K562 (cell line): Measurements from ENCODE around the gene OCA2.

Experiments used
- EHMT2 ChIP-seq: fragments of 450-650 bp; IDR thresholded peaks from 2 replicates; pipeline ENCODE4 v1.6.1; 2018; ENCODE audit warnings: antibody characterized with exemption
- ETV6 ChIP-seq, 3 experiments: fragments of 150-350 bp in 1 of 3; sonication (generic) in 1 of 3; formaldehyde crosslinking in 1 of 3; IDR thresholded peaks; 2 replicates each; pipeline versions ENCODE4 v1.6.1 to v1.8.0; 2014 to 2022; ENCODE audit warnings: borderline replicate concordance in 2 of 3, low read depth in 2 of 3, antibody characterized with exemption in 1 of 3, low read length in 1 of 3, mild to moderate bottlenecking in 1 of 3, missing genetic modification reagents in 1 of 3
- HNRNPH1 ChIP-seq: fragments of 200-400 bp; formaldehyde crosslinking; optimal IDR thresholded peaks from 2 replicates; pipeline ENCODE3; 2017; ENCODE audit warnings: low read depth, mild to moderate bottlenecking, low read length, moderate library complexity
- IRF1 ChIP-seq: sonication (generic); formaldehyde crosslinking; IDR thresholded peaks from 2 replicates; pipeline ENCODE4 v1.8.0; 2022; ENCODE audit warnings: missing genetic modification reagents, mild to moderate bottlenecking, borderline replicate concordance
- TAF1 ChIP-seq: IDR thresholded peaks from 2 replicates; pipeline ENCODE4 v1.6.1; 2011; ENCODE audit warnings: mild to moderate bottlenecking, low read length, moderate library complexity; ENCODE audit not compliant: insufficient read depth, control insufficient read depth, severe bottlenecking; ENCODE audit errors: extremely low read depth
- ZFP30 ChIP-seq: fragments of 250-450 bp; sonication (Bioruptor Pico); IDR thresholded peaks from 2 replicates; pipeline ENCODE4 v1.8.0; 2022; ENCODE audit warnings: moderate library complexity, mild to moderate bottlenecking, inconsistent platforms, borderline replicate concordance
- ZNF717 ChIP-seq: fragments of 250-450 bp; sonication (Bioruptor Pico); IDR thresholded peaks from 2 replicates; pipeline ENCODE4 v1.5.0; 2021
- TF ChIP-seq, protein P1 (sequence below): fragments of 450-650 bp; IDR thresholded peaks from 2 replicates; pipeline ENCODE4 v1.6.1; 2016; ENCODE audit warnings: mild to moderate bottlenecking
- TF ChIP-seq, protein P2 (sequence below), 2 experiments: fragments of 450-650 bp in 1 of 2; sonication (generic) in 1 of 2; formaldehyde crosslinking in 1 of 2; IDR thresholded peaks in 1 of 2; conservative IDR thresholded peaks in 1 of 2; 2 replicates each; pipeline versions ENCODE4 v1.6.1 to v1.8.1; 2016 to 2023; ENCODE audit warnings: mild to moderate bottlenecking in 2 of 2, moderate library complexity in 2 of 2, inconsistent platforms in 1 of 2, missing genetic modification reagents in 1 of 2

GRCh38 chr15:27871902-27872260 is 227.2 kb downstream of the OCA2 start:
- TF ChIP-seq TAF1: no peak
- no peak for TF ChIP-seq HNRNPH1
- no peak for TF ChIP-seq EHMT2
- no peak for TF ChIP-seq ZFP30 (CRISPR knock-in tag)
- TF ChIP-seq, protein P1, sequence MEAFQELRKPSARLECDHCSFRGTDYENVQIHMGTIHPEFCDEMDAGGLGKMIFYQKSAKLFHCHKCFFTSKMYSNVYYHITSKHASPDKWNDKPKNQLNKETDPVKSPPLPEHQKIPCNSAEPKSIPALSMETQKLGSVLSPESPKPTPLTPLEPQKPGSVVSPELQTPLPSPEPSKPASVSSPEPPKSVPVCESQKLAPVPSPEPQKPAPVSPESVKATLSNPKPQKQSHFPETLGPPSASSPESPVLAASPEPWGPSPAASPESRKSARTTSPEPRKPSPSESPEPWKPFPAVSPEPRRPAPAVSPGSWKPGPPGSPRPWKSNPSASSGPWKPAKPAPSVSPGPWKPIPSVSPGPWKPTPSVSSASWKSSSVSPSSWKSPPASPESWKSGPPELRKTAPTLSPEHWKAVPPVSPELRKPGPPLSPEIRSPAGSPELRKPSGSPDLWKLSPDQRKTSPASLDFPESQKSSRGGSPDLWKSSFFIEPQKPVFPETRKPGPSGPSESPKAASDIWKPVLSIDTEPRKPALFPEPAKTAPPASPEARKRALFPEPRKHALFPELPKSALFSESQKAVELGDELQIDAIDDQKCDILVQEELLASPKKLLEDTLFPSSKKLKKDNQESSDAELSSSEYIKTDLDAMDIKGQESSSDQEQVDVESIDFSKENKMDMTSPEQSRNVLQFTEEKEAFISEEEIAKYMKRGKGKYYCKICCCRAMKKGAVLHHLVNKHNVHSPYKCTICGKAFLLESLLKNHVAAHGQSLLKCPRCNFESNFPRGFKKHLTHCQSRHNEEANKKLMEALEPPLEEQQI: no peak
- no peak for TF ChIP-seq ZNF717 (CRISPR knock-in tag)
- TF ChIP-seq, protein P2, sequence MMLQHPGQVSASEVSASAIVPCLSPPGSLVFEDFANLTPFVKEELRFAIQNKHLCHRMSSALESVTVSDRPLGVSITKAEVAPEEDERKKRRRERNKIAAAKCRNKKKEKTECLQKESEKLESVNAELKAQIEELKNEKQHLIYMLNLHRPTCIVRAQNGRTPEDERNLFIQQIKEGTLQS (IDR thresholded peaks at IDR 0.05): no peak
- TF ChIP-seq, protein P2 (CRISPR knock-in tag; conservative IDR thresholded peaks at IDR 0.05): no peak
- TF ChIP-seq ETV6 (IDR thresholded peaks at IDR 0.05; ENCODE audit: borderline replicate concordance in 1 of 2, low read depth in 2 of 2, low read length in 1 of 2): no peak
- no peak for TF ChIP-seq ETV6 (CRISPR knock-in tag; IDR thresholded peaks at IDR 0.05; ENCODE audit: borderline replicate concordance)
- no peak for TF ChIP-seq IRF1
